K562 (cell line): Measurements from ENCODE around the gene SH3GL3.

Experiments used
- MEF2A ChIP-seq: IDR thresholded peaks from 2 replicates; pipeline ENCODE4 v1.6.1; 2011; ENCODE audit warnings: low read depth, mild to moderate bottlenecking, low read length, moderate library complexity; ENCODE audit not compliant: control insufficient read depth
- ZBTB7A ChIP-seq: IDR thresholded peaks from 2 replicates; pipeline ENCODE4 v1.6.1; 2011; ENCODE audit warnings: low read depth, mild to moderate bottlenecking, low read length, moderate library complexity, borderline replicate concordance; ENCODE audit not compliant: control insufficient read depth

- no peak for TF ChIP-seq ZBTB7A
- TF ChIP-seq MEF2A, result no peak
Observed at GRCh38 chr15:83512459-83512858, 65.3 kb downstream of the SH3GL3 start.
